K562 (cell line): Measurements from ENCODE around the gene PHLDB1. TPM values are rescaled to one million over a fixed set of nuclear protein-coding genes. Genes with fewer than 3 reads are reported as not detected.
A peak's percentile ranks its signal among the peaks of the same experiment; 100 is the strongest.

Experiments used
- BDP1 ChIP-seq: IDR thresholded peaks from 3 replicates; pipeline ENCODE4 v1.6.1; 2011; ENCODE audit not compliant: insufficient read length, insufficient read depth
- IRF2 ChIP-seq: sonication (generic); formaldehyde crosslinking; IDR thresholded peaks from 2 replicates; pipeline ENCODE4 v1.8.1; 2022; ENCODE audit warnings: mild to moderate bottlenecking, missing genetic modification reagents
- MGA ChIP-seq: fragments of 450-650 bp; IDR thresholded peaks from 2 replicates; pipeline ENCODE4 v1.6.1; 2016; ENCODE audit warnings: mild to moderate bottlenecking, moderate library complexity
- MITF ChIP-seq: IDR thresholded peaks from 2 replicates; pipeline ENCODE4 v1.6.1; 2014; ENCODE audit warnings: antibody characterized with exemption
- SNRNP70 ChIP-seq: fragments of 200-400 bp; formaldehyde crosslinking; optimal IDR thresholded peaks from 2 replicates; pipeline ENCODE3; 2017; ENCODE audit warnings: low read depth, low read length
- ZBTB17 ChIP-seq: fragments of 450-650 bp; formaldehyde crosslinking; IDR thresholded peaks from 2 replicates; pipeline ENCODE4 v1.4.0; 2020; ENCODE audit warnings: mild to moderate bottlenecking
- ZNF121 ChIP-seq: sonication (generic); formaldehyde crosslinking; conservative IDR thresholded peaks from 2 replicates; pipeline ENCODE4 v1.8.0; 2022; ENCODE audit warnings: missing genetic modification reagents
- ZNF655 ChIP-seq: fragments of 250-450 bp; sonication (Bioruptor Pico); IDR thresholded peaks from 2 replicates; pipeline ENCODE4 v1.5.0; 2021
- polyA plus RNA-seq, 8 experiments: library from polyadenylated mRNA; depleted of rRNA in 4 of 8; stranded (reverse) in 5 of 8; unstranded in 3 of 8; fragments of >200 nt; fragmentation: Nextera tagmentation in 2 of 8; fragmentation: Illumina TruSeq in 1 of 8; extraction: Ambion mirVana in 2 of 8; extraction: Trizol in 1 of 8; gene quantifications; 2 replicates each; pipeline versions ENCODE4 v1.2.1 to v1.2.3, GENCODE V29; 2011 to 2014; ENCODE audit warnings: inconsistent platforms in 1 of 8, missing spikeins in 1 of 8
- total RNA-seq, 7 experiments: library from RNA; depleted of rRNA in 6 of 7; stranded (reverse); fragments of >200 nt in 6 of 7; fragmentation: Illumina TruSeq in 2 of 7; extraction: Trizol in 2 of 7; gene quantifications; 2 replicates each; pipeline versions ENCODE4 v1.2.1 to v1.2.3, GENCODE V29; 2011 to 2021; ENCODE audit warnings: low replicate concordance in 1 of 7

PHLDB1 gene
- total and polyA plus RNA-seq, 9 of the 15 experiments (the other 6 are each of a cell fraction or from before 2014, with no cell fraction given) = 2.0 to 28.7 (median 16.2) TPM

GRCh38 chr11:118572061-118572980 lies 35.1 kb upstream of the PHLDB1 start, which contains the start of gene ARCN1 (continued):
- TF ChIP-seq MGA (no peak), ZNF655 (CRISPR knock-in tag) (no peak), ZNF121 (no peak), IRF2 (0 out of 2 replicates have a peak, but pooled peaks have one; percentile 74), BDP1 (no peak), SNRNP70 (no peak), ZBTB17 (CRISPR knock-in tag) (0 out of 2 replicates have a peak, but pooled peaks have one; percentile 19), MITF (no peak)
